Measurements from ENCODE around the gene C22orf42. TPM values are rescaled to one million over a fixed set of nuclear protein-coding genes. Genes with fewer than 3 reads are reported as not detected.

C22orf42 gene
- total RNA-seq, 2 donors from 2014 or later: 0.20 TPM; not detected in 1

GRCh38 chr22:32206774-32207758 lies 48.0 kb upstream of the C22orf42 start:
- Mint-ChIP-seq H3K4me1 (peaks cover 22% of the 10 kb centered on the region), H3K27ac (peak overlapping the region; percentile 70), H3K27me3 (ENCODE audit: insufficient read depth) (peaks cover 31% of the 10 kb centered on the region), H3K9me3 (no peaks in the 10 kb centered on the region), H3K4me3 (peak overlapping the region; percentile 79), H3K36me3 (ENCODE audit: low read depth) (peaks cover 12% of the 10 kb centered on the region)
- Histone ChIP-seq H3K36me3 (ENCODE audit: control insufficient read depth, insufficient read depth, low read length) (peaks cover 46% of the 10 kb centered on the region), H3K9ac (ENCODE audit: extremely low read depth, low read length, poor library complexity, severe bottlenecking) (no peak overlapping the region), H3K27me3 (ENCODE audit: control insufficient read depth, insufficient read depth, low read length, poor library complexity, severe bottlenecking) (no peaks in the 10 kb centered on the region), H3K4me1 (ENCODE audit: control insufficient read depth, insufficient read depth, low read length) (peaks cover 16% of the 10 kb centered on the region), H3K9me3 (ENCODE audit: control insufficient read depth, low read length) (no peaks in the 10 kb centered on the region), H3K27ac (ENCODE audit: low read depth, low read length) (no peak overlapping the region), H3K4me3 (ENCODE audit: low read length) (peak overlapping the region; percentile 85)
- TF ChIP-seq CTCF (conservative IDR thresholded peaks at IDR 0.05): peak; percentile 72
- peak; percentile 86 for DNase-seq
- 78 to 82% methylated on average over 13 to 22 of the region's 22 CpGs for WGBS, 2 experiments (ENCODE audit: insufficient coverage in 1 of 2, insufficient read length in 1 of 2)

- no peak overlapping the region for H3K27ac ChIP-seq (ENCODE audit: low read depth, low read length)
- Mint-ChIP-seq H3K36me3 (ENCODE audit: low read depth) (peaks cover 12% of the 10 kb centered on the region), H3K9me3 (no peaks in the 10 kb centered on the region), H3K4me1 (peaks cover 26% of the 10 kb centered on the region), H3K4me3 (peak overlapping the region; percentile 79), H3K27me3 (ENCODE audit: insufficient read depth) (peaks cover 32% of the 10 kb centered on the region), H3K27ac (peak overlapping the region; percentile 70)
- peak overlapping the region; percentile 85 for H3K4me3 ChIP-seq (ENCODE audit: low read length)
- no peaks in the 10 kb centered on the region for H3K9me3 ChIP-seq (ENCODE audit: control insufficient read depth, low read length)
- peak; percentile 60 for TF ChIP-seq CTCF (conservative IDR thresholded peaks at IDR 0.05)
- no peaks in the 10 kb centered on the region for H3K27me3 ChIP-seq (ENCODE audit: control insufficient read depth, insufficient read depth, low read length, poor library complexity, severe bottlenecking)
- WGBS, 2 experiments (ENCODE audit: insufficient coverage in 1 of 2, insufficient read length in 1 of 2): 70 to 73% methylated on average over 16 to 30 of the region's 30 CpGs
- no peak overlapping the region for H3K9ac ChIP-seq (ENCODE audit: extremely low read depth, low read length, poor library complexity, severe bottlenecking)
- DNase-seq: peak; percentile 80
- H3K36me3 ChIP-seq (ENCODE audit: control insufficient read depth, insufficient read depth, low read length): peaks cover 37% of the 10 kb centered on the region
- H3K4me1 ChIP-seq (ENCODE audit: control insufficient read depth, insufficient read depth, low read length): peaks cover 22% of the 10 kb centered on the region
These were observed 47.1 kb upstream of the C22orf42 start for GRCh38 chr22:32205974-32206773.
